ENCODE measurements around the gene IPMK. TPM values are rescaled to one million over a fixed set of nuclear protein-coding genes. Genes with fewer than 3 reads are reported as not detected.

Gene IPMK
- total RNA-seq, 1 experiment from 2014 or later: 7.2 TPM

- H2BK15ac ChIP-seq (ENCODE audit: low read depth, low read length): no peak overlapping the region
- no peak overlapping the region for H4K8ac ChIP-seq (replicated peaks; ENCODE audit: insufficient read length, low read depth, low read length)
- H3K36me3 Mint-ChIP-seq (ENCODE audit: insufficient read depth in 1 of 3, low read depth in 3 of 3): peaks cover 7% of the 10 kb centered on the region in 3 experiments; a peak in 5 of 7 replicates
- peak overlapping the region; percentile 65; the same call in 1 of the 2 replicates for H3K14ac ChIP-seq (ENCODE audit: insufficient read depth, low read length)
- no peaks in the 10 kb centered on the region for H3K4me1 ChIP-seq (ENCODE audit: insufficient read depth, low read length)
- no peak overlapping the region for H3T11ph ChIP-seq (ENCODE audit: low read length)
- no peak overlapping the region for H2BK5ac ChIP-seq (ENCODE audit: insufficient read length, low read length)
- no peak overlapping the region for H3K23ac ChIP-seq (ENCODE audit: insufficient read length, low read depth, low read length)
- no peaks in the 10 kb centered on the region for H3K9me3 ChIP-seq (ENCODE audit: control insufficient read depth, low read depth, low read length)
- no peak overlapping the region for H2BK12ac ChIP-seq (ENCODE audit: insufficient read length, low read depth, low read length)
- H3K23me2 ChIP-seq (ENCODE audit: insufficient read length, low read depth, low read length, poor library complexity, severe bottlenecking): no peaks in the 10 kb centered on the region
- no peaks in the 10 kb centered on the region for H4K20me1 ChIP-seq (ENCODE audit: control insufficient read depth, insufficient read depth, insufficient read length)
- peaks cover 14% of the 10 kb centered on the region in 2 experiments for H3K4me1 Mint-ChIP-seq
- H3K4me3 Mint-ChIP-seq: no peak overlapping the region
- H3K4me2 ChIP-seq (ENCODE audit: insufficient read depth, insufficient read length, low read length): no peak overlapping the region
- no peak overlapping the region for H4K5ac ChIP-seq (ENCODE audit: insufficient read length, low read depth, low read length)
- no peak overlapping the region for H3K9ac ChIP-seq (ENCODE audit: extremely low read depth, insufficient read length, low read length)
- H4K91ac ChIP-seq (ENCODE audit: insufficient read length, low read depth, low read length): no peak overlapping the region
- H3K79me1 ChIP-seq (ENCODE audit: insufficient read depth, low read depth, low read length, poor library complexity, severe bottlenecking): no peaks in the 10 kb centered on the region
- no peak overlapping the region for H2BK20ac ChIP-seq (ENCODE audit: low read depth, low read length, poor library complexity, severe bottlenecking)
- H3K27me3 Mint-ChIP-seq (ENCODE audit: low read depth): no peaks in the 10 kb centered on the region
- H2BK120ac ChIP-seq (ENCODE audit: low read depth, low read length, poor library complexity, severe bottlenecking): no peak overlapping the region
- WGBS (ENCODE audit: extremely low coverage, insufficient read length, low lambda C conversion rate): no CpG with 5 or more reads among the region's 6 CpGs
- H3K4ac ChIP-seq (ENCODE audit: low read depth, low read length): no peak overlapping the region
- no peak for TF ChIP-seq CTCF (conservative IDR thresholded peaks at IDR 0.05)
- no peaks in the 10 kb centered on the region for H3K27me3 ChIP-seq (ENCODE audit: insufficient read depth, low read length)
- H3K9me3 Mint-ChIP-seq: peaks cover 2 to 4% of the 10 kb centered on the region in 2 experiments; a peak in 2 of 5 replicates
- H2AFZ ChIP-seq (ENCODE audit: low read length): no peak overlapping the region
- H3K79me2 ChIP-seq (ENCODE audit: insufficient read depth, low read length): no peaks in the 10 kb centered on the region
- H3K27ac ChIP-seq (ENCODE audit: insufficient read length, low read depth, low read length): no peak overlapping the region
- H2AK5ac ChIP-seq (ENCODE audit: insufficient read length, low read length): no peak overlapping the region
- H3K56ac ChIP-seq (ENCODE audit: insufficient read length, low read depth, low read length): no peak overlapping the region
- no peak overlapping the region for H3K18ac ChIP-seq (ENCODE audit: insufficient read length, low read depth, low read length)
- peak overlapping the region in 2 of 3 experiments; percentile 39 to 55; a peak in 2 of 7 replicates for H3K27ac Mint-ChIP-seq
- DNase-seq: peak; percentile 22
These were observed 57.5 kb downstream of the IPMK start for GRCh38 chr10:58210160-58210559.
